GM12878 (cell line): ENCODE measurements around the gene ICA1.
A peak's percentile ranks its signal among the peaks of the same experiment; 100 is the strongest.

ENCODE experiments used
- CTCF ChIP-seq, 3 experiments: IDR thresholded peaks in 2 of 3; conservative IDR thresholded peaks in 1 of 3; 2 replicates each; pipeline ENCODE4 v1.5.1; 2011; ENCODE audit warnings: low read depth in 3 of 3, low read length in 3 of 3, mild to moderate bottlenecking in 3 of 3, control low read depth in 2 of 3, moderate library complexity in 2 of 3, inconsistent platforms in 1 of 3, mixed read lengths in 1 of 3; ENCODE audit not compliant: control insufficient read depth in 2 of 3, insufficient read depth in 1 of 3; ENCODE audit errors: extremely low read depth in 1 of 3
- REST ChIP-seq: IDR thresholded peaks from 2 replicates; pipeline ENCODE4 v1.6.1; 2012; ENCODE audit warnings: mild to moderate bottlenecking, low read depth, low read length
- SP1 ChIP-seq: IDR thresholded peaks from one replicate; pipeline ENCODE4 v1.6.1; 2011; ENCODE audit warnings: low read depth, low read length
- STAT3 ChIP-seq: IDR thresholded peaks from 2 replicates; pipeline ENCODE4 v1.6.1; 2011; ENCODE audit warnings: low read depth, low read length, improper control_type of control experiment

GRCh38 chr7:8277394-8277982 lies 15.5 kb upstream of the ICA1 start:
- TF ChIP-seq STAT3 (no peak), CTCF (IDR thresholded peaks at IDR 0.05 in 2 of 3, conservative IDR thresholded peaks at IDR 0.05 in 1 of 3; ENCODE audit: control insufficient read depth in 2 of 3, extremely low read depth in 1 of 3, insufficient read depth in 1 of 3, low read depth in 3 of 3, low read length in 3 of 3) (peak; percentile 11 to 30 (median 24); a peak in 4 of 6 replicates), SP1 (no peak), REST (no peak)
